Measurements from ENCODE around the gene KRI1. TPM values are rescaled to one million over a fixed set of nuclear protein-coding genes. Genes with fewer than 3 reads are reported as not detected.

The KRI1 gene
- total RNA-seq, 4 donors from 2014 or later = 22.9 to 27.9 (median 23.3) TPM

- WGBS, 2 donors = 7 to 8% methylated on average over 7 to 13 of the region's 15 CpGs
- TF ChIP-seq CTCF (IDR thresholded peaks at IDR 0.05) (peak; percentile 55 to 69 (median 58)), EP300 (IDR thresholded peaks at IDR 0.05) (no peak), POLR2A (IDR thresholded peaks at IDR 0.05) (no peak)
- Histone ChIP-seq H3K36me3 (no peaks in the 10 kb centered on the region), H3K9me3 (no peaks in the 10 kb centered on the region), H3K27me3 (peaks cover 0 to 69% of the 10 kb centered on the region in 2 donors), H3K27ac (no peak overlapping the region), H3K4me1 (peaks cover 0 to 17% (median 2%) of the 10 kb centered on the region in 4 donors), H3K4me3 (no peak overlapping the region)
- no peak for DNase-seq (ENCODE audit: low spot score in 2 of 2)
Measured at GRCh38 chr19:10510301-10510802, 55.5 kb downstream of the KRI1 start.

- DNase-seq (ENCODE audit: low spot score in 2 of 2) = no peak
- Histone ChIP-seq H3K27me3 (peaks cover 0 to 53% of the 10 kb centered on the region in 2 donors), H3K4me1 (peaks cover 0 to 9% (median 2%) of the 10 kb centered on the region in 4 donors), H3K9me3 (no peaks in the 10 kb centered on the region), H3K4me3 (no peak overlapping the region), H3K27ac (no peak overlapping the region), H3K36me3 (no peaks in the 10 kb centered on the region)
- TF ChIP-seq EP300 (IDR thresholded peaks at IDR 0.05) (no peak), CTCF (IDR thresholded peaks at IDR 0.05) (no peak), POLR2A (IDR thresholded peaks at IDR 0.05) (no peak)
- WGBS, 2 donors = 86% methylated on average over 3 of the region's 3 CpGs
Measured at GRCh38 chr19:10508707-10509106, 57.1 kb downstream of the KRI1 start.

GRCh38 chr19:10508036-10508435, 57.8 kb downstream of the KRI1 start:
- no peak overlapping the region for H3K27ac ChIP-seq
- 89 to 91% methylated on average over 16 of the region's 16 CpGs for WGBS, 2 donors
- DNase-seq (ENCODE audit: low spot score in 2 of 2) = no peak
- H3K4me3 ChIP-seq = no peak overlapping the region
- peaks cover 0 to 46% of the 10 kb centered on the region in 2 donors for H3K27me3 ChIP-seq
- H3K4me1 ChIP-seq = peaks cover 0 to 15% (median 4%) of the 10 kb centered on the region in 4 donors
- H3K36me3 ChIP-seq = no peaks in the 10 kb centered on the region
- H3K9me3 ChIP-seq = no peaks in the 10 kb centered on the region
- TF ChIP-seq POLR2A (IDR thresholded peaks at IDR 0.05) (no peak), EP300 (IDR thresholded peaks at IDR 0.05) (no peak), CTCF (IDR thresholded peaks at IDR 0.05) (no peak)

- Histone ChIP-seq H3K9me3 (no peaks in the 10 kb centered on the region), H3K4me3 (no peak overlapping the region), H3K27me3 (peaks cover 0 to 24% of the 10 kb centered on the region in 2 donors), H3K4me1 (peaks cover 0 to 28% (median 9%) of the 10 kb centered on the region in 4 donors), H3K27ac (no peak overlapping the region), H3K36me3 (no peaks in the 10 kb centered on the region)
- TF ChIP-seq EP300 (IDR thresholded peaks at IDR 0.05) = no peak
- peak; percentile 66 to 80 (median 72) for TF ChIP-seq CTCF (IDR thresholded peaks at IDR 0.05)
- no peak for TF ChIP-seq POLR2A (IDR thresholded peaks at IDR 0.05)
- WGBS, 2 donors = 31 to 33% methylated on average over 17 of the region's 17 CpGs
- DNase-seq (ENCODE audit: low spot score in 2 of 2) = peak; percentile 64 to 81
Measured at GRCh38 chr19:10505583-10506229, 60.1 kb downstream of the KRI1 start.

Small RNA genes lying within 50 kb of the gene (small RNA-seq; reads per million reads assigned to genes)
- not detected for gene MIR1238
- gene RNU7-140P = not detected

Other genes starting within 250 kb of the KRI1 start
- 10 to 100 TPM; 10.0 to 29.1 (median 18.2) TPM for gene FDX2, start 250.0 kb downstream of the KRI1 start, total RNA-seq
- 10 to 100 TPM; 22.2 to 34.2 (median 24.3) TPM for gene RAVER1, start 232.5 kb downstream of the KRI1 start, total RNA-seq
- 1 to 10 TPM; 3.1 to 9.8 (median 3.3) TPM for gene ICAM3, start 226.4 kb downstream of the KRI1 start, total RNA-seq
- gene TYK2, start 185.4 kb downstream of the KRI1 start, total RNA-seq = 100 to 1,000 TPM; 112 to 166 (median 125) TPM
- 100 to 1,000 TPM; 127 to 260 (median 155) TPM for gene CDC37, start 162.5 kb downstream of the KRI1 start, total RNA-seq
- 10 to 100 TPM in 2 of 4 donors, 1 to 10 TPM in 2; 8.7 to 12.7 (median 10.0) TPM for gene PDE4A, start 145.5 kb downstream of the KRI1 start, total RNA-seq
- gene KEAP1, start 62.7 kb downstream of the KRI1 start, total RNA-seq = 10 to 100 TPM; 45.4 to 52.4 (median 50.7) TPM
- under 1 TPM in 1 of 4 donors, not detected in 3; 0.84 TPM for gene S1PR5, start 48.6 kb downstream of the KRI1 start, total RNA-seq
- gene ATG4D, start 22.1 kb downstream of the KRI1 start, total RNA-seq = 10 to 100 TPM; 11.5 to 27.8 (median 17.8) TPM
- 10 to 100 TPM; 14.4 to 20.2 (median 15.9) TPM for gene CDKN2D, start 3.0 kb upstream of the KRI1 start, total RNA-seq
- gene AP1M2, start 21.3 kb upstream of the KRI1 start, total RNA-seq = not detected
- gene SLC44A2, start 59.5 kb upstream of the KRI1 start, total RNA-seq = 100 to 1,000 TPM; 104 to 193 (median 132) TPM
- 100 to 1,000 TPM; 109 to 166 (median 127) TPM for gene ILF3, start 88.3 kb upstream of the KRI1 start, total RNA-seq
- 100 to 1,000 TPM in 1 of 4 donors, 10 to 100 TPM in 3; 43.7 to 134 (median 65.3) TPM for gene QTRT1, start 135.4 kb upstream of the KRI1 start, total RNA-seq
- 100 to 1,000 TPM in 3 of 4 donors, 10 to 100 TPM in 1; 99.4 to 220 (median 140) TPM for gene DNM2, start 152.1 kb upstream of the KRI1 start, total RNA-seq